Right lobe of liver (tissue), 4 donors: ENCODE measurements around the gene TCERG1.

Experiments used
- POLR2A ChIP-seq: fragments of 450-650 bp; IDR thresholded peaks from one replicate; pipeline ENCODE4 v1.6.1; 2017; ENCODE audit warnings: antibody characterized with exemption, mild to moderate bottlenecking
- TF ChIP-seq, protein P1 (sequence below), 4 donors: fragments of 200-600 bp in 3 of 4; fragments of 450-650 bp in 1 of 4; IDR thresholded peaks; one replicate each; pipeline versions ENCODE4 v1.5.1 to v1.8.0; 2016 to 2022; ENCODE audit warnings: antibody characterized with exemption in 4 of 4, mild to moderate bottlenecking in 2 of 4
- donor health status: DM: no; HTN: no; CAD: no.
- donor health status: DM: no; HTN: no; CAD: no.
- donor health status: DM: no; HTN: yes; CAD: no.

GRCh38 chr5:146410272-146410671 lies 36.9 kb upstream of the TCERG1 start:
- no peak for TF ChIP-seq POLR2A
- TF ChIP-seq, protein P1, sequence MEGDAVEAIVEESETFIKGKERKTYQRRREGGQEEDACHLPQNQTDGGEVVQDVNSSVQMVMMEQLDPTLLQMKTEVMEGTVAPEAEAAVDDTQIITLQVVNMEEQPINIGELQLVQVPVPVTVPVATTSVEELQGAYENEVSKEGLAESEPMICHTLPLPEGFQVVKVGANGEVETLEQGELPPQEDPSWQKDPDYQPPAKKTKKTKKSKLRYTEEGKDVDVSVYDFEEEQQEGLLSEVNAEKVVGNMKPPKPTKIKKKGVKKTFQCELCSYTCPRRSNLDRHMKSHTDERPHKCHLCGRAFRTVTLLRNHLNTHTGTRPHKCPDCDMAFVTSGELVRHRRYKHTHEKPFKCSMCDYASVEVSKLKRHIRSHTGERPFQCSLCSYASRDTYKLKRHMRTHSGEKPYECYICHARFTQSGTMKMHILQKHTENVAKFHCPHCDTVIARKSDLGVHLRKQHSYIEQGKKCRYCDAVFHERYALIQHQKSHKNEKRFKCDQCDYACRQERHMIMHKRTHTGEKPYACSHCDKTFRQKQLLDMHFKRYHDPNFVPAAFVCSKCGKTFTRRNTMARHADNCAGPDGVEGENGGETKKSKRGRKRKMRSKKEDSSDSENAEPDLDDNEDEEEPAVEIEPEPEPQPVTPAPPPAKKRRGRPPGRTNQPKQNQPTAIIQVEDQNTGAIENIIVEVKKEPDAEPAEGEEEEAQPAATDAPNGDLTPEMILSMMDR (IDR thresholded peaks at IDR 0.05): no peak
